HepG2 (cell line): ENCODE results near the gene FAM83D. TPM values are rescaled to one million over a fixed set of nuclear protein-coding genes. Genes with fewer than 3 reads are reported as not detected.
A peak's percentile ranks its signal among the peaks of the same experiment; 100 is the strongest.

Experiments used
- AFF4 ChIP-seq: sonication (generic); formaldehyde crosslinking; IDR thresholded peaks from 2 replicates; pipeline ENCODE4 v1.4.0; 2020; ENCODE audit warnings: missing genetic modification reagents
- CBFB ChIP-seq: sonication (generic); formaldehyde crosslinking; IDR thresholded peaks from 2 replicates; pipeline ENCODE4 v1.4.0; 2020; ENCODE audit warnings: missing genetic modification reagents
- RBM39 ChIP-seq: fragments of 200-400 bp; formaldehyde crosslinking; IDR thresholded peaks from one replicate; pipeline ENCODE4 v1.6.1; 2018; ENCODE audit warnings: antibody characterized with exemption, mild to moderate bottlenecking, low read depth, low read length; ENCODE audit not compliant: poor library complexity, severe bottlenecking
- TAF15 ChIP-seq: fragments of 200-400 bp; formaldehyde crosslinking; IDR thresholded peaks from one replicate; pipeline ENCODE4 v1.6.1; 2018; ENCODE audit warnings: mild to moderate bottlenecking, low read depth, low read length; ENCODE audit not compliant: poor library complexity, severe bottlenecking
- ZHX1 ChIP-seq: sonication (generic); formaldehyde crosslinking; IDR thresholded peaks from 2 replicates; pipeline ENCODE4 v1.8.1; 2022; ENCODE audit warnings: low read depth, mild to moderate bottlenecking, missing genetic modification reagents
- ZNF296 ChIP-seq: sonication (generic); formaldehyde crosslinking; conservative IDR thresholded peaks from 2 replicates; pipeline ENCODE4 v1.5.0; 2020; ENCODE audit warnings: mild to moderate bottlenecking, missing genetic modification reagents
- ZNF318 ChIP-seq: sonication (generic); formaldehyde crosslinking; IDR thresholded peaks from 2 replicates; pipeline ENCODE4 v1.4.0; 2020; ENCODE audit warnings: mild to moderate bottlenecking, missing genetic modification reagents
- ZNF570 ChIP-seq: sonication (generic); formaldehyde crosslinking; IDR thresholded peaks from 2 replicates; pipeline ENCODE4 v1.4.0; 2020; ENCODE audit warnings: mild to moderate bottlenecking, missing genetic modification reagents, borderline replicate concordance
- ZSCAN30 ChIP-seq: sonication (generic); formaldehyde crosslinking; IDR thresholded peaks from 2 replicates; pipeline ENCODE4 v1.5.0; 2020; ENCODE audit warnings: mild to moderate bottlenecking, missing genetic modification reagents
- polyA plus RNA-seq, 8 experiments: library from polyadenylated mRNA; depleted of rRNA in 3 of 8; stranded (reverse) in 7 of 8; unstranded in 1 of 8; fragments of >200 nt; fragmentation: Illumina TruSeq in 4 of 8; extraction: Trizol in 4 of 8; gene quantifications; 2 replicates each; pipeline versions ENCODE4 v1.2.1 to v1.2.3, GENCODE V29; 2011 to 2016; ENCODE audit warnings: low read depth in 4 of 8, missing spikeins in 1 of 8, mixed read lengths in 1 of 8; ENCODE audit not compliant: insufficient read depth in 1 of 8
- total RNA-seq, 5 experiments: library from RNA; depleted of rRNA; stranded (reverse); fragments of >200 nt; fragmentation: Illumina TruSeq; extraction: Trizol; gene quantifications; 2 replicates each; pipeline ENCODE4 v1.2.3, GENCODE V29; 2016; ENCODE audit warnings: low read depth in 1 of 5

Gene FAM83D
- total and polyA plus RNA-seq, 2 of the 13 experiments (the other 11 are each of a cell fraction or from before 2014, with no cell fraction given) = 51.4 to 64.0 TPM

GRCh38 chr20:38926142-38926933, at the start of gene FAM83D (continued):
- TF ChIP-seq ZNF318 (no peak), ZHX1 (CRISPR knock-in tag) (peak; percentile 81), TAF15 (peak; percentile 94), AFF4 (CRISPR knock-in tag) (peak; percentile 90; the same call in 1 of the 2 replicates), RBM39 (no peak), CBFB (CRISPR knock-in tag) (peak; percentile 68; the same call in 1 of the 2 replicates), ZNF570 (no peak), ZSCAN30 (CRISPR knock-in tag) (no peak), ZNF296 (CRISPR knock-in tag) (peak; percentile 26; the same call in 1 of the 2 replicates)
